ENCODE data around the gene TTYH2.

The TTYH2 gene

DNA sequence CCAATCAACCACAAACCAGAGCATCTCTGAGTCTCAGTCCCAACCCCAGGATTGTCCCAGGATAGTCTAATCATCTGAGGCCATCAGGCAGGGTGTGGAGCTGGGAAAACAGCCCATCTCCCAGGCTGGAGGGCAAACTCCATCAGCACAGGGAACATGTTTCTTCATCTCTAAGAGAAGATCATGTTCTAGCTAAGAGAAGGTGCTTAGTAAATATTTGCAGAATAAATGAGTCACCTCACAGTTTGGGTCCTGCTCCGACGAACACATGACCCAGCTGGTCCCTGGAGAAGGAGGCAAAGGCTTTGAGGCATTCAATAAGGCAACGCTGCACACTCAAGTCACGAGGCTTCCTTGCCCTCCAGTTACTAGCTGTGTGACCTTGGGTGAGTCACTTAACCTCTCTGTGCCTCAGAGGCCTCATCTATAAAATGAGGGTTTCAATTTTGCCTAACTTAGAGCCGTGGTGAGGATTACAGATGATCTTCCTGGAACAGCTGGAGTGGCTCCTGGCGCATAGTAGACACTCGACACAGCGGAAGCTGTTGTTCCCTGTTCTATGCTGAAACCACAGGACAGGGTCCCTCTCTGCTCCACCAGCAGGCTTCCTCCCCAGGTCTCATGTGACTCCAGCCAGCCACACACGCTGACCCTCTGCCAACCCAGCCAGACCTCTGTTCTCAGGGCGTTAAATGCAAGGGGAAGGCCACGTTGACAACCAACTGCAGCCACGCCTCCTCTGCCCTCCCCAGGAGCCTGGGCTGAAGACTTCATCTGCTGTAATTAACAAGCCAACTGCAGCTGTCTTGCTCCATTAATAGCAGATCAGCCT is 20.2 kb upstream of the TTYH2 start:
- no peak for DNase-seq (ENCODE audit: low read depth in 2 of 2)

DNA sequence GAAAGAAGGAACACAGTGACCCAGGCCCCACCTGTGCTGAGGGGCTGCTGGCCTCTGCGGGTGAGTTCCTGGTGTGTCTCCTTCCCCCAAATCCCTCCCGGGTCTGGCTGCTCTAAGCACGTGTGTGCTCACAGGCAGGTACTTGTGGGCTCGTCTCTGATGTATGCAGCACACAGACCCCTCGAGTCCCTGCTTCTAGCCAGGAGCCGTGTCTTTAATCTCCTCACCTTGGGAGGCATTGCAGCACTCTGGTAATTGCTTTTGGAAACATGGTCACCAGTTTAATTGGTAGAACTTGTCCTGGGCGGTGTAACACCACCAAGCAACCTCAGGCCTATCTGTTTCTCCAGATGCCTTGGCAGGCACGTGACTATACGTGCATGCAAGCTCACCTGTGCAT is 18.7 kb upstream of the TTYH2 start:
- no peak for DNase-seq (ENCODE audit: low read depth in 2 of 2)

- no peak for DNase-seq (ENCODE audit: low read depth in 2 of 2)
Measured at GRCh38 chr17:74196541-74197317, 16.6 kb upstream of the TTYH2 start.

- DNase-seq (ENCODE audit: low read depth in 2 of 2) = no peak
Measured at GRCh38 chr17:74197801-74198200, 15.6 kb upstream of the TTYH2 start.

GRCh38 chr17:74198694-74199093 is 14.7 kb upstream of the TTYH2 start:
- no peak for DNase-seq (ENCODE audit: low read depth in 2 of 2)

DNA sequence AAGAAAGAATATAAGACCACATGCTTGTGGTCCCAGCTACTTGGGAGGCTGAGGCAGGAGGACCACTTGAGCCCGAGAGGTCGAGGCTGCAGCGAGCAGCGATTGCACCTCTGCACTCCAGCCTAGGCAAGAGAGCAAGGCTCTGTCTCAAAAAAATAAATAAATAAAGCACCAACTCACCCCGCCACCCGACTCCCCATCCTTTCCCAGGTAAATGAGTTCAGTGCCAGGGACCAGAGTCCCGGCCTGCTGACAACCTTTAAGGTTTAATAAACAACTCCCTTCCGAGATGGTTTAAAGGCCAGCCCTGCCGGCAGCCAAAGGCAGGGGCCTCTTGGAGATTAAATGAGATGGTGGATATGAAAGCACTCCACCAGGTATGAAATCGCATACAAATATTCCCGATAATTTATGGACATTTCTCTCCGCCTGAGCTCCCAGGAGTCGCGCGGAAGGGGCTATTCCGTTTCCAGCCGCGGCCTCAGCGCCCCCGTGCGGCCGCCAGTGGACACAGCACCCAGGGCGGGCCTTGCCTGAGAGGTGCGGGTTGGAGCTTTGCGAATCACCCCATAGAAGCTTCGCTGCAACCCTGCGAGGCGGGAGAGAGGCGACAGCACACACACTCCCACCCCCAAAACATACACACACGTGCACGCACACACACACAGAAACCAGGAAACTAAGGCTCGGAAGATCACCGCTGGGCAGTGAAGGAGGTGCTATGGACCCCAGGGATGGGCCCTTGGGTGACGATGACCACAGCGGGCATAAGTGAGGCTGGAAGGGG is 13.9 kb upstream of the TTYH2 start:
- peak; percentile 29 to 40 for DNase-seq (ENCODE audit: low read depth in 2 of 2)

GRCh38 chr17:74200112-74200511 is 13.3 kb upstream of the TTYH2 start:
- DNase-seq (ENCODE audit: low read depth in 2 of 2) = no peak

DNA sequence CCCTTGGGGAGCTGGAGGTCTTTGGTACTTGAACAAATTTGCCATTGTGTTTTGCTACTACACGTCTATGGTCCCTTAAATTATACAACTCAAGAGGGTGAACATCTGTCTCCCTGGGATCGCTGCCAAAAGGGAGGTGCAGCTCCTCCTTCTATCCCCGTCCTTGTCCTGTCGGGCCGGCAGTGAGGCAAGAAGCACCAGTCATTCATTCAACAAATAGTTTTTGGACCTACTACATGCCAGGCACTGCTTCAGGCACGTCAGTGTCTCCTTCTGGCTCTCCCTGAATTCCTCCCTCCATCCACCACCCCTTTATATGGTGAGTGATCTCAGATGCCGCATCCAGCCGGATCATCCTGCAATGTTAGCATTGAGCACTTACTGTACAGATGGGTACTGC is 12.1 kb upstream of the TTYH2 start:
- DNase-seq (ENCODE audit: low read depth in 2 of 2) = no peak

DNA sequence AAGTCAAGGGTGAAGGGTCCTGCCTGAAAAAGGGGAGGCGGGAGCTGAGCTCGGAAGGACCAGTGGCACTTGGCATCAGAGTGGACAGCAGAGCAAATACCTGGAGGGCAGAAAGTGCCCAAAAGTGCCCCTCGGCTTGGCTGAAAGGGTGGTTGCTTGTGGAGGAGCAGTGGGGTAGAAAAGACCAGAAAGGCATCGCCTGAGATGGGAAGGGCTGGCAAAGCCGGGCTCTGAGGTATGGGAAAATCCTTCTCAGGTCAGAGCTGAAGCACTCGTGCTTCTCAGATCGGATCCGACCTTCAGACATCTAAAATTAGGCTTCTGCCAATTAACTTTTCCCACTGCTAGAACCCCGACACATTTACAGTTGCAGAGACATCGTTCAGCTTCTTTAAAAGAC is 11.4 kb upstream of the TTYH2 start:
- DNase-seq (ENCODE audit: low read depth in 2 of 2) = no peak

GRCh38 chr17:74202938-74203337 is 10.4 kb upstream of the TTYH2 start:
- DNase-seq (ENCODE audit: low read depth in 2 of 2) = no peak

DNA sequence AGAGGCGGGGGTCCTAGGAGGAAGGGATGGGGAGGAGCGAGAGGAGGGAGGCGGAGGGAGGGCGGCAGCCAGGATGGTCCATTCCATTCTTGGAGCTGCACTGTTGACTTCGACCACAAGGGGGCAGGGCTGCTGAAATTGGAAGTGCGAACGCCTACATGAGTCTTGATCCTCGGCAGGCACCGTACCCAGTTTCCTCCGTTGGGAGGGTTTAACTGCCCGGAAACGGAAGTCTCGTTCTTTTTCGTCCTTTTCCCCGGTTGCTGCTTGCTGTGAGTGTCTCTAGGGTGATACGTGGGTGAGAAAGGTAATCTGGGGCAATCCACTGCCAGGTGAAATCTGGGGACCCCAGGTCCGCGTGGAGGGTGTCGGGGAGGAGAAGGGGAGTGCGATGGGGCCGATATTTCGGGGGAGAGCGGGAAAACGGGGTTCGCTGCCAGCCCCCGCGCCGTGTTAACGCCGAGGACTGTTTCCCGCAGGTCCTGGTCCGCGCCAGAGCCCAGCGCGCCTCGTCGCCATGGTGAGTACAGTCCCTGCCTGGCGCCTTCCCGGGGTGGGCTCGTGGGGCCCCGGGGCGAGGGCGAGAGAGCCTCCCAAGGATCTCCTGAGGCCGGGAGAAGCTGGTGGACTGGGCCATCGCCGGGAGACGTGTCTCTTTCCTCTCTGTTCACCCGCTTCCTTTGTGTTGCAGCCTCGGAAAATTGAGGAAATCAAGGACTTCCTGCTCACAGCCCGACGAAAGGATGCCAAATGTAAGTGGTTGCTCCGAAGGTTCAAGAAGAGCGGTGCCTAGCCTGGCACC is 9.7 kb upstream of the TTYH2 start, which contains the start of gene RPL38:
Gene RPL38, plus strand, starts transcription at position 240 of the 802 bp plus-strand sequence. Its CDS starts 278 bp downstream, at position 518.
- peak; percentile 92 to 95 for DNase-seq (ENCODE audit: low read depth in 2 of 2)

DNA sequence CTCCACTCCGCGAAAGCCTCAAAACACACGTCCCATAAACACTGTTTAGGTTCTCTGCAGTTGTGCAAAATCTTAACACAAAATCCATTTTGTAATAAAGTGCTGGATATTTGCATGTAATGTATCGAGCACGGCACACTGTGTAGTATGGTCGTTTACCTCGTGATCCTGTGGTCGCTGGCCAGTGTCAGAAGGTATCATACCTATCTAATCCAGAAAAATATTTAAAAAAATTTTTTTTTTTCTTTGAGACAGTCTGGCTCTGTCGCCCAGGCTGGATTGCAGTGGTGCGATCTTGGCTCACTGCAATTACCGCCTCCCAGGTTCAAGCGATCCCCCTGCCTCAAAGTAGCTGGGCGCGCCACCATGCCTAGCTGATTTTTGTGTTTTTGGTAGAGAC is 8.9 kb upstream of the TTYH2 start:
- no peak for DNase-seq (ENCODE audit: low read depth in 2 of 2)

DNA sequence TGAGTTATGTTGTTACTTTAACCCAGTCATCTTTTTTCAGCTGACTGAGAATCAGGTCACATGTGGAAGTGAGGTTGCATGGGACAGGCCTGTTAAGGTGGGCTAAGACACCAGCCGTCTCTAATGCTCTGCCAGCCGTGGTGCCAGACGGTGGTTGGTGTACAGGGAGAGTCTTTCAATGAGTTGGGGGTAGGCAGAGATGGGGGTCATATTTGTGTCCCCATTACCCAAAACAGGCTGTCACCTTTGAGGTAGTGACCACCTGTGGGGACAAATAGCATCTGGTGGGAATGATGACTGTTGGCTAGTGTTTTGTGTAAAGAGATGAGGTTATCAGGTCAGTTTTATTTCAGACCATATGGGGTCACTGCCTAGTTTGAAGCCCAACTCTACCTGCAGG is 8.1 kb upstream of the TTYH2 start:
- no peak for DNase-seq (ENCODE audit: low read depth in 2 of 2)

DNA sequence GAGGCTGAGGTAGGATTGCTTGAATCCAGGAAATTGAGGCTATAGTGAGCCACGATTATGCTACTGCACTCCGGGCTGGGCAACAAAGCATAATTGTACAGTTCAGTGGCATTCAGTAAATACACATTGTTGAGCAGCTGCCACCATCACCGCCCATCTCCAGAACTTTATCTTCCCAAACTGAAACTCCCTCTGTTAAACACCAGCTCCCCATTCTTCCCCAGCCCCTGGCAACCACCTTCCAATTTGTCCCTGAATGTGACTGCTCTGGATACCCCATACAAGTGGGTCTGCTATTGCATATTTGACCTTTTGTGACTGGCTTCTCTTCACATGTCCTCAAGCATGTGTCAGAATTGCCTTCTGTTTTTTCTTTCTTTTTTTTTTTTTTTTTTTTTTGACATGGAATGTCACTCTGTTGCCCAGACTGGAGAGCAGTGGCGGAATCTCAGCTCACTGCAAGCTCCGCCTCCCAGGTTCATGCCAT is 7.0 kb upstream of the TTYH2 start:
- DNase-seq (ENCODE audit: low read depth in 2 of 2) = no peak

DNA sequence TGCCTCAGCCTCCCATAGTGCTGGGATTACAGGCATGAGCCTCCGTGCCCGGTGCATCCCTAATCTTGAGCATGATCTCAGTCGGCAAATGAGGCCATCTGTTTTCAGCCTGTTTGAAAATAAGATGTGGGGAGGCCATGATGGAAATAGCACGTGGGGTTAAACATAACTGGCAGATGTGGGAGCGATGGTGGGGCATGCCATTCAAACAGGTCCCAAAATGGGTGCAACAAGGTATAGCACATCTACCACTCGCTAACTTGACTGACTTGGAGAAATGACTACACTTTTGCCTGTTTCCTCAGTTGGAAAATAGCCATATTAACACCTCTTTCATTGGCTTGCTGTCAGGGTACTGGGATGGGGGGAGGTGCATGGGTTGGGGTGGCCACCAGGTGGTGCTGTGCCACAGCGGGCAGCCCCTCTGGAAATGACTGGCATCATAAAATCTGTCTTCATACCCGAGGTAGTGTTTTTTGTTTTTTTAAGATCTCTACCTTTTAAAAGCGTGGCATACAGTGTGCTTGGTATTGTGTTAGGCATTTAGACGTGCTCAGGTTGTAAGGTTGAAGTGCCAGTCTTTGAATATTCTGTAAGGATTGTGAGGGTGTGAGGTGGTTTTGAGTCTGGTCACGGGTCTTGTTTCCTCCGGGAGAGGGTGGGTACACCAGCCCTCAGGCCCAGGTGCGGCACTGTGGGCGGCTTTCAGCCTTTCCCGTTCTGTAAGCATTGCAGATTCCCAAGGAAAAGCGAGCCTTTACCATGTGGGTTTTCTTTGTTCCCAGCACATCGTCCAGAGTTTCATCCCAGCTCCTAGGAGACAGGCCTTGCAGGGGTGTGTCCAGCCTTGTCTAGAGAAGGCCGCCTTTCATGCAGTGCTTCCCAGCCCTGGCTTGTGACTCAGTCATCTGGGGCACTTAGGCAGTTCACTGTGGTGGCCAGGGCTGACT is 2.9 kb upstream of the TTYH2 start:
- peak; percentile 57 to 72 for DNase-seq (ENCODE audit: low read depth in 2 of 2)

DNA sequence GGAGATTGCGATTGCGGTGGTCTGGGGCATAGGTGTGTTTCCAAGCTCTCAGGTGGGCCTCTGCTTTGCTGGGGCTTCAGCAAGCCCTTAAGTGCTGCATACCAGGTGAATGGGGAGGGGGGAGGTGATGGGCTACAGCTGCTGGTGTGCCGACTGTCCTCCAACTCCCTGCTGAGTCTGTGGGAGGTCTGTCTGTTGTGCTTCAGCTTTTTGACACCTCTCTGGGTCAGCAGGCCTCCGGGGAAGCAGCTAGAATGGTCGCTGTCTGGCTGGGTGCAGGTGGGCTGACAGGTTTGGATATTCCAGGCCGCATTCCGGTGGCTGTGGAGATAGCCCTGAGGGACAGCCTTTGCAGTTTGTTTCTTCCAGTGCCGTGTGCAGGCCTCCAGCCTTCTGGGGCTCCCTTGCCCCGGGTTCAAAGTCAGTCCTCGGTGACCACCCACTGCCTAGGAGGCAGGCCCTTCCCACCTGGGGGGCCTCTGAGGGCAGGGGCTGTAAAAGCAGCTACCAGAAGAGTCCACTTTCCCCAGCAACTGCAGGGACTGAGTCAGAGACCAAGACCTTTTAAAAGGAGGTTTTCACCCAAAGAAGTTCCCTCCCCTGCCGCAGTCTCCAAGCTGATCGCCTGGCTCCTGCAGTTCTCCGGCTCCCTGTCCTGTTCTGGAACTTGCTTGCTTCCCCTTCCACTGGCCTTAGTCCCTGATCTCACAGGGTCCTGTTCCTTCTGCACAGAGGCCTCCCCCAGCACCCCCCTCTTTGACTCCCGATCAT is 2.0 kb upstream of the TTYH2 start:
- DNase-seq (ENCODE audit: low read depth in 2 of 2) = no peak

- DNase-seq (ENCODE audit: low read depth in 2 of 2) = no peak
Measured at GRCh38 chr17:74211912-74212208, 1.5 kb upstream of the TTYH2 start.

DNA sequence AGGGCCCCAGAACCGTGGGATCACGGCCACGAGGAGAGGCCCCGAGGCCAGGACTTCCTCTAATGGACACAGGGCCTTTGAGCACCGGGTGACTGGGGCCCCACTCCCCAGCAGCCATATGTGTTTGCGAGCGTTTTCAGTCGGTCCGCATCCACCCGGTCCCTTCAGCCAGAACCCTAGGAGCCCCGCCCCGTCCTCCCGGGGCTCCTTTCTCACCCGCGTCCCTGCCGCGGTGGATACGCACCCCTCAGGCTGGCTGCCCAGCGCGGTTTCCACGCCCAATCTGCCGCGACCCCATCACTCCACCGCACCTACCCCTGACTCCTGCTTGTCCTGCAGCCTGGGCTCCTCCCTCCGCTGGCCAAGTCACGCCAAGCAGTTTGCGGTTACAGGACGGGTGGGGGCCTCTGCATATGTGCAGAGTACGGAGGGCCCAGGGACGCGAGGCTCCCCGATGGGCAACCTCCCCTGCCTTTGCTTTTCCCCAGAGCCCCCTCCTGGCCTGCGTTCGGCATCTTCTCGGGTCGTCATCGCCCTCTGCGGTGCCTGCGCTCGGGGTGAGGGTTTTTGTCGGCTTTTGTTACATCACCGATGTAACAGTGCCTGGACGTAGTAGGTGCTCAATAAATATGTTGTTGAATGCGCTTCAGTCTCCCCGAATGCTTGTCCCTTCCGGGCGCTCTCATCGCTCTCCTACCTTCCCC is 1.0 kb upstream of the TTYH2 start:
- no peak for DNase-seq (ENCODE audit: low read depth in 2 of 2)

DNA sequence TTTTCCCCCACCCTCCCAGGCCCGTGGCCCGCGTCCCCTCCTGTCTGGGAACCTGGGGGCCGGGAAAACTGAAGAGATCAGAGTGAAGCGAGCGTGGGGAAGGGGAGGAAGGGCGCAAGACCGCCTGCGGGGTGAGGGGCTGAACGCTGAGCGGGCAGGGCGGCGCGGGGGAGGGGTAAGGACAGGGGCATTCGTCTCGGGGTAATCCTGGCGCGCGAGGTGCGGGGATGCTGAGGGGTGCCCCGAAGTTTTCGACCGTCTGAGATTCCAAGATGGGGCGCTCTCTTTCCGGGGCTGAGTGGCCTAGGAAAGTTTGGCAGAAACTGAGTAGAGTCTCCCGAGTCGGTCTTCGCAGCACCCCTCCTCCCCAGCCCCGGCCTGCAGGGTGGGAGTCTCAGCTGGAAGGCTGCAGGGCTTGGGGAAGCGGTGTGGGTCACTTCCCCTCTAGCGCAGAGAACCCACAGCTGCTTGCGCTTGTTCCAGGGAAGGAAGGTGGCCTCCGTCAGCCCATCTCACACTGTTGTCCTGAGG is 555 bp downstream of the TTYH2 start:
- DNase-seq (ENCODE audit: low read depth in 2 of 2) = no peak
